Right lobe of liver (tissue), 6 donors: ENCODE data around the gene FIGLA. TPM values are rescaled to one million over a fixed set of nuclear protein-coding genes. Genes with fewer than 3 reads are reported as not detected.
"Not testable (repeated sequence)": the region's sequence is repeated elsewhere in the genome, so short reads cannot be mapped to it uniquely, and the experiment has no call there.

Experiments used
- ATAC-seq, 4 donors: fragments of 200-7000 bp; cut with Tn5 transposase; one replicate each; pipeline ENCODE4 v1.9.1; 2020; ENCODE audit warnings: mild to moderate bottlenecking in 4 of 4, moderate library complexity in 4 of 4
- DNase-seq, 3 donors: peaks; one replicate each; pipeline ENCODE4 v3.0.0-alpha.2; 2020
- H3K27ac ChIP-seq, 3 donors: fragments of 200-600 bp; one replicate each; pipeline ENCODE4 v1.8.0; 2022
- H3K27me3 ChIP-seq, 2 donors: fragments of 200-600 bp; one replicate each; pipeline ENCODE4 v1.8.0; 2022
- H3K36me3 ChIP-seq, 4 donors: fragments of 200-600 bp; sonication (generic) in 1 of 4; one replicate each; pipeline versions ENCODE4 v1.5.1 to v1.8.0; 2017 to 2022; ENCODE audit warnings: control low read depth in 1 of 4
- H3K4me1 ChIP-seq, 4 donors: fragments of 200-600 bp; sonication (generic) in 1 of 4; one replicate each; pipeline versions ENCODE4 v1.5.1 to v1.8.0; 2017 to 2022; ENCODE audit warnings: control low read depth in 1 of 4
- H3K4me3 ChIP-seq, 3 donors: fragments of 200-600 bp; one replicate each; pipeline ENCODE4 v1.8.0; 2022
- H3K9me3 ChIP-seq, 4 donors: fragments of 200-600 bp; sonication (generic) in 1 of 4; one replicate each; pipeline versions ENCODE4 v1.5.1 to v1.8.0; 2017 to 2022; ENCODE audit warnings: control low read depth in 1 of 4
- CTCF ChIP-seq, 4 donors: fragments of 200-600 bp in 3 of 4; fragments of 450-650 bp in 1 of 4; IDR thresholded peaks; one replicate each; pipeline versions ENCODE4 v1.5.1 to v1.8.0; 2016 to 2022; ENCODE audit warnings: antibody characterized with exemption in 4 of 4, mild to moderate bottlenecking in 2 of 4
- POLR2A ChIP-seq: fragments of 450-650 bp; IDR thresholded peaks from one replicate; pipeline ENCODE4 v1.6.1; 2017; ENCODE audit warnings: antibody characterized with exemption, mild to moderate bottlenecking
- WGBS: methylation state at CpG from one replicate; pipeline ENCODE4 v1.1.6; 2018; ENCODE audit warnings: low coverage, low lambda C conversion rate; ENCODE audit not compliant: insufficient coverage; ENCODE audit errors: missing lambda C conversion rate; 5-methylcytosine and 5-hydroxymethylcytosine counted together
- intact Hi-C, 2 donors: fragments of 100-400 bp; cut with DNase I; formaldehyde crosslinking; loops; one replicate each; pipeline versions ENCODE4 v1.11.2 to v1.14.1; 2022
- total RNA-seq, 6 experiments: library from RNA; depleted of rRNA in 2 of 6; stranded (reverse); fragments of >200 nt in 2 of 6; fragmentation: NEBNext Ultra II Directional in 3 of 6; extraction: Animal tissue kit (Norgen Biotek cat#: 25700) in 3 of 6; gene quantifications; one replicate each; pipeline versions ENCODE4 v1.1.0 to v1.2.4, GENCODE V29; 2016 to 2023
- donor health status: DM: no; HTN: yes; CAD: no.
- donor health status: DM: no; HTN: no; CAD: no.
- donor health status: DM: no; HTN: no; CAD: no.
- donor health status: DM: no; HTN: yes; CAD: no.
- donor health status: DM: no; HTN: yes; CAD: no.

FIGLA gene
- total RNA-seq, 6 experiments from 2014 or later: not detected

DNA sequence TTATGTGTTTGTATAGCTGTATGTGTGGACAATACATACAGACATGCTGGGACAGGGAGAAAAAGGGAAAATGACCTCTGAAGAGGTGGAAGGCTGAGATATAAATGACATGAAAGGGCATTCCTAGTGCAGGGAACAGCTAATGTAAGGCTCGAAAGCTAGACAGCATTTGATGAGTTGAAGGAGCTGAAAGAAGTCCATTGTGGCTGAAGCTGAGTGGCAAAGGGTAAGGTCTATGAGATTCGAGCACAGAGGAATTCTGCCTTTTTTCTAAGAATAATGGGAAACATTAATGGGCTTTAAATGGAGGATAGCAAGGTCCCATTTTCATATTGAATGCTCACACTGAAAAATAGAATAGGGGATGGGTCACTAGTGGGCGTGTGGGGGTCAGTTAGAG is 46.0 kb downstream of the FIGLA start:
- 51% methylated on average over 3 of the region's 3 CpGs for WGBS
- no peaks in the 10 kb centered on the region for H3K4me1 ChIP-seq
- no peak overlapping the region for H3K27ac ChIP-seq
- no peaks in the 10 kb centered on the region for H3K27me3 ChIP-seq
- no peaks in the 10 kb centered on the region for H3K9me3 ChIP-seq
- ATAC-seq: no peak
- H3K4me3 ChIP-seq: no peak overlapping the region
- intact Hi-C loops: no loop called here
- H3K36me3 ChIP-seq: no peaks in the 10 kb centered on the region
- no peak for DNase-seq
- no peak for TF ChIP-seq POLR2A
- TF ChIP-seq CTCF (IDR thresholded peaks at IDR 0.05): no peak

GRCh38 chr2:70743677-70744076 is 46.8 kb downstream of the FIGLA start:
- Histone ChIP-seq H3K4me3 (no peak overlapping the region), H3K27me3 (no peaks in the 10 kb centered on the region), H3K9me3 (no peaks in the 10 kb centered on the region), H3K4me1 (no peaks in the 10 kb centered on the region), H3K27ac (no peak overlapping the region), H3K36me3 (no peaks in the 10 kb centered on the region)
- TF ChIP-seq CTCF (IDR thresholded peaks at IDR 0.05) (no peak), POLR2A (no peak)
- intact Hi-C loops: no loop called here
- DNase-seq (no peak), ATAC-seq (no peak)

- H3K4me1 ChIP-seq: no peaks in the 10 kb centered on the region
- no peaks in the 10 kb centered on the region for H3K27me3 ChIP-seq
- ATAC-seq (no peak), DNase-seq (no peak)
- H3K27ac ChIP-seq: no peak overlapping the region
- 69% methylated on average over 4 of the region's 4 CpGs for WGBS
- TF ChIP-seq POLR2A (no peak), CTCF (IDR thresholded peaks at IDR 0.05) (no peak)
- no peaks in the 10 kb centered on the region for H3K36me3 ChIP-seq
- H3K4me3 ChIP-seq: no peak overlapping the region
- no peaks in the 10 kb centered on the region for H3K9me3 ChIP-seq
- intact Hi-C loops: no loop called here
Observed at GRCh38 chr2:70743068-70743467, 47.4 kb downstream of the FIGLA start.

- DNase-seq, intact Hi-C loops, ATAC-seq, H3K4me1 ChIP-seq, H3K36me3 ChIP-seq, H3K27me3 ChIP-seq, H3K27ac ChIP-seq, H3K4me3 ChIP-seq, H3K9me3 ChIP-seq: not testable (repeated sequence)
- 100% methylated on average over 1 of the region's 1 CpG for WGBS
Observed at GRCh38 chr2:70739492-70739891, 51.0 kb downstream of the FIGLA start.

DNA sequence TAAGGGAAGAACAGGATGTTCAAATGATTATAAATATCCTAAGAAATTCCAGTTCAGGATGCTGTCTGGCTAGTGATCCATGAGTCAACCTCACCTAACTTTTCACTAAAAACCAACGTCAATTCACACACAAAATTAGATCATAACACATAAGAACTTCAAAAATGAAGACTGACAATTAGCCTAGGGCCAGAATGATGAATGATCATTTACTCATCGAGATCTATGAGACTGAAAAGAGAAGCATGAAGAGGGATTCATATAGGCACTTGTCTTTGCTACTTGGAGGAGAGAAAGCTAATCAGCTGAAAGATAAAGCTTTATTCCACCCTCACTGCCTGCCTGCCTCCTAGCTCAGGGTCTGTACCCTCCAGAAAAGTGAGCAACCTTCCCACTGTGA is 52.3 kb downstream of the FIGLA start:
- Histone ChIP-seq H3K4me1 (no peaks in the 10 kb centered on the region), H3K36me3 (no peaks in the 10 kb centered on the region), H3K4me3 (no peak overlapping the region), H3K27me3 (no peaks in the 10 kb centered on the region), H3K9me3 (no peaks in the 10 kb centered on the region), H3K27ac (no peak overlapping the region)
- DNase-seq (no peak), ATAC-seq (no peak)
- TF ChIP-seq POLR2A (no peak), CTCF (IDR thresholded peaks at IDR 0.05) (no peak)
- WGBS: 52% methylated on average over 2 of the region's 2 CpGs
- intact Hi-C loops: no loop called here
